Neural cell (in vitro differentiated cells): ENCODE results near the gene ARHGEF17. TPM values are rescaled to one million over a fixed set of nuclear protein-coding genes. Genes with fewer than 3 reads are reported as not detected.

ENCODE experiments used
- H2AFZ ChIP-seq: fragments of 200-600, 300-800 bp; sonication (generic), shearing (Covaris generic); 2 replicates; pipeline ENCODE4 v1.6.0; 2014; ENCODE audit warnings: low read depth, mild to moderate bottlenecking, antibody characterized with exemption, low read length, moderate library complexity
- H3F3A ChIP-seq: fragments of 200-600 bp; shearing (Covaris generic); 2 replicates; pipeline ENCODE4 v1.6.1; 2016; ENCODE audit warnings: mild to moderate bottlenecking, moderate library complexity, mixed read lengths, antibody characterized with exemption, low read length; ENCODE audit not compliant: insufficient read depth, poor library complexity, severe bottlenecking
- H3K27ac ChIP-seq: fragments of 200-600, 300-800 bp; sonication (generic), shearing (Covaris generic); 2 replicates; pipeline ENCODE4 v1.5.1; 2014; ENCODE audit warnings: mild to moderate bottlenecking, low read length, moderate library complexity
- H3K27me3 ChIP-seq: fragments of 300-800, 200-600 bp; sonication (generic), shearing (Covaris generic); 2 replicates; pipeline ENCODE4 v1.6.0; 2014; ENCODE audit warnings: mild to moderate bottlenecking, low read depth, low read length, moderate library complexity; ENCODE audit not compliant: insufficient read depth
- H3K36me3 ChIP-seq: fragments of 300-800, 200-600 bp; sonication (generic), shearing (Covaris generic); 2 replicates; pipeline ENCODE4 v1.5.1; 2014; ENCODE audit warnings: mild to moderate bottlenecking, antibody characterized with exemption, low read length, moderate library complexity; ENCODE audit not compliant: insufficient read depth
- H3K4me2 ChIP-seq: fragments of 300-800, 200-600 bp; sonication (generic), shearing (Covaris generic); 2 replicates; pipeline ENCODE4 v1.6.0; 2014; ENCODE audit warnings: mild to moderate bottlenecking, low read length
- H3K4me3 ChIP-seq: fragments of 300-800, 200-600 bp; sonication (generic), shearing (Covaris generic); 2 replicates; pipeline ENCODE4 v1.5.1; 2014; ENCODE audit warnings: mild to moderate bottlenecking, low read length, moderate library complexity
- H3K79me2 ChIP-seq: fragments of 200-600 bp; shearing (Covaris generic); replicated peaks from 2 replicates; pipeline ENCODE4 v1.6.0; 2014; ENCODE audit warnings: mild to moderate bottlenecking, low read length, moderate library complexity; ENCODE audit not compliant: insufficient read depth
- H3K9ac ChIP-seq: fragments of 300-800, 200-600 bp; sonication (generic), shearing (Covaris generic); 2 replicates; pipeline ENCODE4 v1.6.1; 2016; ENCODE audit warnings: mild to moderate bottlenecking, low read length, mixed read lengths
- H3K9me2 ChIP-seq: fragments of 200-600 bp; shearing (Covaris generic); 2 replicates; pipeline ENCODE4 v1.6.1; 2016; ENCODE audit warnings: mild to moderate bottlenecking, low read length, mixed read lengths; ENCODE audit not compliant: insufficient read depth
- H3K9me3 ChIP-seq: fragments of 200-600, 300-800 bp; sonication (generic), shearing (Covaris generic); 2 replicates; pipeline ENCODE4 v1.6.1; 2016; ENCODE audit warnings: mild to moderate bottlenecking, mixed run types, low read length, moderate library complexity, mixed read lengths
- H4K20me1 ChIP-seq: fragments of 200-600 bp; shearing (Covaris generic); 2 replicates; pipeline ENCODE4 v1.6.1; 2016; ENCODE audit warnings: mild to moderate bottlenecking, mixed run types; ENCODE audit not compliant: insufficient read depth
- EP300 ChIP-seq: fragments of 450-650 bp; conservative IDR thresholded peaks from 2 replicates; pipeline ENCODE4 v1.6.1; 2014; ENCODE audit warnings: antibody characterized with exemption, mild to moderate bottlenecking, moderate library complexity; ENCODE audit not compliant: poor library complexity, severe bottlenecking
- EZH2 ChIP-seq: fragments of 200-600, 300-800 bp; shearing (Covaris generic), sonication (generic); IDR thresholded peaks from 2 replicates; pipeline ENCODE4 v1.6.1; 2014; ENCODE audit warnings: antibody characterized with exemption, low read length, borderline replicate concordance, mild to moderate bottlenecking; ENCODE audit not compliant: insufficient read depth, poor library complexity, severe bottlenecking
- MXI1 ChIP-seq: fragments of 450-650 bp; conservative IDR thresholded peaks from 2 replicates; pipeline ENCODE4 v1.6.1; 2014; ENCODE audit warnings: antibody characterized with exemption, mild to moderate bottlenecking; ENCODE audit not compliant: poor library complexity, severe bottlenecking
- POLR2AphosphoS5 ChIP-seq: IDR thresholded peaks from 2 replicates; pipeline ENCODE4 v1.6.1; 2012
- RAD21 ChIP-seq: fragments of 450-650 bp; conservative IDR thresholded peaks from 2 replicates; pipeline ENCODE4 v1.6.1; 2014; ENCODE audit warnings: antibody characterized with exemption, mild to moderate bottlenecking, moderate library complexity
- SMC3 ChIP-seq: fragments of 450-650 bp; conservative IDR thresholded peaks from 2 replicates; pipeline ENCODE4 v1.6.1; 2014; ENCODE audit warnings: antibody characterized with exemption, mild to moderate bottlenecking, moderate library complexity; ENCODE audit not compliant: poor library complexity
- TAF1 ChIP-seq: IDR thresholded peaks from 2 replicates; pipeline ENCODE4 v1.6.1; 2012; ENCODE audit warnings: low read depth
- polyA plus RNA-seq: library from polyadenylated mRNA; depleted of rRNA; stranded (reverse); fragments of >200 nt; gene quantifications from 2 replicates; pipeline ENCODE4 v1.2.3, GENCODE V29; 2014
- TF ChIP-seq, protein P1 (sequence below): fragments of 450-650 bp; IDR thresholded peaks from 2 replicates; pipeline ENCODE4 v1.5.1; 2014; ENCODE audit warnings: antibody characterized with exemption, mild to moderate bottlenecking, moderate library complexity; ENCODE audit not compliant: poor library complexity, severe bottlenecking
- TF ChIP-seq, protein P2 (sequence below): IDR thresholded peaks from 2 replicates; pipeline ENCODE4 v1.6.1; 2012; ENCODE audit warnings: borderline replicate concordance

Gene ARHGEF17
- polyA plus RNA-seq, 1 donor from 2014 or later: 7.9 TPM

DNA sequence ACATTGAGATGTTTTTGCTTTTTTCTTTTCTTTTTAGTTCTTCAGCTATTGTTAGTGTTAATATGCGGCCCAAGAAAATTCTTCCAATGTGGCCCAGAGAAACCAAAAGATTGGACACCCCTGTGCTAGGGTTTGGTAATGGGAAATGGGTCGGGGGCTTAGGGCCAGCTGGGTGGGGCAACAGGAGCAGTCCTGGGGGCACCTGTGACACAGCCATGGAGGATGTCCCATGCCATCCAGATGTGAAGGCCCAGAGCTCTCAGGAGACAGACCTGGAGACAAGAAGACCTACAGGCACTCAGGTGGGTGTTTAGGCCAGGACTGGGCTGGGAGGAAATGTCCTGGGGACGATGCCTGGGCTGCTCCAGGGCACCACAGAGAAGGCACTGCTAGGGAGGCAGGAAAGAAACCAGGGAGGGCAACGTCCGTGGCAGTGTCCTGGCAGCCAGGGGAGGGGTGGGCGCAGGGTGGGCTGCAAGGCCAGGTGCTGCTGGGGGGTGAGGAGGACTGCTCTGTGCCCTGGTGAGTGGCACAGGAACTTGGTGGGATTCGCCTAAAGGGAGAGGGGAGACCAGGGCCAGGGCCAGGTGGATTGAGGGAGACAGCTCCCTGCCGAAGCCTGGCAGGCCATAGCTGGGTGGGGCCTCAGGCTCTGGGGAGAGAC lies 89.5 kb downstream of the ARHGEF17 start:
- Histone ChIP-seq H3K4me3 (no peak overlapping the region), H3K27me3 (no peaks in the 10 kb centered on the region), H3K9ac (no peak overlapping the region), H3K79me2 (no peaks in the 10 kb centered on the region), H3K36me3 (no peaks in the 10 kb centered on the region), H4K20me1 (no peaks in the 10 kb centered on the region), H3F3A (no peaks in the 10 kb centered on the region), H3K9me3 (no peaks in the 10 kb centered on the region), H3K4me2 (no peak overlapping the region), H3K9me2 (no peaks in the 10 kb centered on the region), H2AFZ (no peak overlapping the region), H3K27ac (no peak overlapping the region)
- TF ChIP-seq POLR2AphosphoS5: no peak
- TF ChIP-seq TAF1: no peak
- TF ChIP-seq MXI1: no peak
- no peak for TF ChIP-seq SMC3
- TF ChIP-seq, protein P1, sequence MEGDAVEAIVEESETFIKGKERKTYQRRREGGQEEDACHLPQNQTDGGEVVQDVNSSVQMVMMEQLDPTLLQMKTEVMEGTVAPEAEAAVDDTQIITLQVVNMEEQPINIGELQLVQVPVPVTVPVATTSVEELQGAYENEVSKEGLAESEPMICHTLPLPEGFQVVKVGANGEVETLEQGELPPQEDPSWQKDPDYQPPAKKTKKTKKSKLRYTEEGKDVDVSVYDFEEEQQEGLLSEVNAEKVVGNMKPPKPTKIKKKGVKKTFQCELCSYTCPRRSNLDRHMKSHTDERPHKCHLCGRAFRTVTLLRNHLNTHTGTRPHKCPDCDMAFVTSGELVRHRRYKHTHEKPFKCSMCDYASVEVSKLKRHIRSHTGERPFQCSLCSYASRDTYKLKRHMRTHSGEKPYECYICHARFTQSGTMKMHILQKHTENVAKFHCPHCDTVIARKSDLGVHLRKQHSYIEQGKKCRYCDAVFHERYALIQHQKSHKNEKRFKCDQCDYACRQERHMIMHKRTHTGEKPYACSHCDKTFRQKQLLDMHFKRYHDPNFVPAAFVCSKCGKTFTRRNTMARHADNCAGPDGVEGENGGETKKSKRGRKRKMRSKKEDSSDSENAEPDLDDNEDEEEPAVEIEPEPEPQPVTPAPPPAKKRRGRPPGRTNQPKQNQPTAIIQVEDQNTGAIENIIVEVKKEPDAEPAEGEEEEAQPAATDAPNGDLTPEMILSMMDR: no peak
- no peak for TF ChIP-seq RAD21
- TF ChIP-seq EZH2: no peak
- TF ChIP-seq, protein P2, sequence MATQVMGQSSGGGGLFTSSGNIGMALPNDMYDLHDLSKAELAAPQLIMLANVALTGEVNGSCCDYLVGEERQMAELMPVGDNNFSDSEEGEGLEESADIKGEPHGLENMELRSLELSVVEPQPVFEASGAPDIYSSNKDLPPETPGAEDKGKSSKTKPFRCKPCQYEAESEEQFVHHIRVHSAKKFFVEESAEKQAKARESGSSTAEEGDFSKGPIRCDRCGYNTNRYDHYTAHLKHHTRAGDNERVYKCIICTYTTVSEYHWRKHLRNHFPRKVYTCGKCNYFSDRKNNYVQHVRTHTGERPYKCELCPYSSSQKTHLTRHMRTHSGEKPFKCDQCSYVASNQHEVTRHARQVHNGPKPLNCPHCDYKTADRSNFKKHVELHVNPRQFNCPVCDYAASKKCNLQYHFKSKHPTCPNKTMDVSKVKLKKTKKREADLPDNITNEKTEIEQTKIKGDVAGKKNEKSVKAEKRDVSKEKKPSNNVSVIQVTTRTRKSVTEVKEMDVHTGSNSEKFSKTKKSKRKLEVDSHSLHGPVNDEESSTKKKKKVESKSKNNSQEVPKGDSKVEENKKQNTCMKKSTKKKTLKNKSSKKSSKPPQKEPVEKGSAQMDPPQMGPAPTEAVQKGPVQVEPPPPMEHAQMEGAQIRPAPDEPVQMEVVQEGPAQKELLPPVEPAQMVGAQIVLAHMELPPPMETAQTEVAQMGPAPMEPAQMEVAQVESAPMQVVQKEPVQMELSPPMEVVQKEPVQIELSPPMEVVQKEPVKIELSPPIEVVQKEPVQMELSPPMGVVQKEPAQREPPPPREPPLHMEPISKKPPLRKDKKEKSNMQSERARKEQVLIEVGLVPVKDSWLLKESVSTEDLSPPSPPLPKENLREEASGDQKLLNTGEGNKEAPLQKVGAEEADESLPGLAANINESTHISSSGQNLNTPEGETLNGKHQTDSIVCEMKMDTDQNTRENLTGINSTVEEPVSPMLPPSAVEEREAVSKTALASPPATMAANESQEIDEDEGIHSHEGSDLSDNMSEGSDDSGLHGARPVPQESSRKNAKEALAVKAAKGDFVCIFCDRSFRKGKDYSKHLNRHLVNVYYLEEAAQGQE: no peak
- TF ChIP-seq EP300: no peak

- Histone ChIP-seq H3K36me3 (no peaks in the 10 kb centered on the region), H3K79me2 (no peaks in the 10 kb centered on the region), H3F3A (no peaks in the 10 kb centered on the region), H3K9me2 (no peaks in the 10 kb centered on the region), H2AFZ (no peak overlapping the region), H3K4me2 (no peak overlapping the region), H4K20me1 (no peaks in the 10 kb centered on the region), H3K27me3 (no peaks in the 10 kb centered on the region), H3K4me3 (no peak overlapping the region), H3K9me3 (no peaks in the 10 kb centered on the region), H3K9ac (no peak overlapping the region), H3K27ac (no peak overlapping the region)
- TF ChIP-seq TAF1 (no peak), EP300 (no peak), MXI1 (no peak), POLR2AphosphoS5 (no peak), SMC3 (no peak), EZH2 (no peak), RAD21 (no peak)
- TF ChIP-seq, protein P1: no peak
- TF ChIP-seq, protein P2: no peak
These were observed 90.1 kb downstream of the ARHGEF17 start for GRCh38 chr11:73398132-73398526.
